Astrocyte of the cerebellum (primary cell): ENCODE data around the gene GTSF1L.

Experiments used
- DNase-seq: peaks from one replicate; pipeline ENCODE4 v3.0.0-alpha.2; 2011; ENCODE audit warnings: low read depth
- H3K4me3 ChIP-seq: 2 replicates; pipeline ENCODE4 v1.5.1; 2011; ENCODE audit warnings: mild to moderate bottlenecking, low read depth, low read length, moderate library complexity
- CTCF ChIP-seq: IDR thresholded peaks from 2 replicates; pipeline ENCODE4 v1.5.1; 2012; ENCODE audit warnings: low read length, low read depth, moderate library complexity, mild to moderate bottlenecking; ENCODE audit errors: missing control alignments
- in situ Hi-C: cut with HindIII; loops from 2 replicates; pipeline ENCODE4 v1.10.0; 2017; ENCODE audit warnings: low sequenced_read_pairs

Gene GTSF1L

GRCh38 chr20:43682446-43682845 lies 44.4 kb downstream of the GTSF1L start:
- in situ Hi-C loops = no loop called here
- no peak for TF ChIP-seq CTCF
- H3K4me3 ChIP-seq = no peak overlapping the region
- DNase-seq = no peak

- no peak overlapping the region for H3K4me3 ChIP-seq
- no peak for TF ChIP-seq CTCF
- in situ Hi-C loops = no loop called here
- DNase-seq = no peak
Observed at GRCh38 chr20:43681991-43682410, 44.8 kb downstream of the GTSF1L start.

- TF ChIP-seq CTCF = no peak
- in situ Hi-C loops = no loop called here
- DNase-seq = no peak
- no peak overlapping the region for H3K4me3 ChIP-seq
Observed at GRCh38 chr20:43681468-43681942, 45.3 kb downstream of the GTSF1L start.

- DNase-seq = no peak
- no peak for TF ChIP-seq CTCF
- in situ Hi-C loops = no loop called here
- H3K4me3 ChIP-seq = no peak overlapping the region
Observed at GRCh38 chr20:43680981-43681380, 45.8 kb downstream of the GTSF1L start.

- DNase-seq = no peak
- in situ Hi-C loops = no loop called here
- no peak for TF ChIP-seq CTCF
- H3K4me3 ChIP-seq = no peak overlapping the region
Observed at GRCh38 chr20:43676368-43676767, 50.4 kb downstream of the GTSF1L start.
